Epidermal melanocyte (primary cell): Measurements from ENCODE around the gene HTT-AS.
"Not testable (repeated sequence)": the region's sequence is repeated elsewhere in the genome, so short reads cannot be mapped to it uniquely, and the experiment has no call there.

Source experiments
- DNase-seq: peaks from one replicate; pipeline ENCODE4 v3.0.0; 2011; ENCODE audit warnings: low spot score; ENCODE audit not compliant: insufficient read length

The HTT-AS gene

DNA sequence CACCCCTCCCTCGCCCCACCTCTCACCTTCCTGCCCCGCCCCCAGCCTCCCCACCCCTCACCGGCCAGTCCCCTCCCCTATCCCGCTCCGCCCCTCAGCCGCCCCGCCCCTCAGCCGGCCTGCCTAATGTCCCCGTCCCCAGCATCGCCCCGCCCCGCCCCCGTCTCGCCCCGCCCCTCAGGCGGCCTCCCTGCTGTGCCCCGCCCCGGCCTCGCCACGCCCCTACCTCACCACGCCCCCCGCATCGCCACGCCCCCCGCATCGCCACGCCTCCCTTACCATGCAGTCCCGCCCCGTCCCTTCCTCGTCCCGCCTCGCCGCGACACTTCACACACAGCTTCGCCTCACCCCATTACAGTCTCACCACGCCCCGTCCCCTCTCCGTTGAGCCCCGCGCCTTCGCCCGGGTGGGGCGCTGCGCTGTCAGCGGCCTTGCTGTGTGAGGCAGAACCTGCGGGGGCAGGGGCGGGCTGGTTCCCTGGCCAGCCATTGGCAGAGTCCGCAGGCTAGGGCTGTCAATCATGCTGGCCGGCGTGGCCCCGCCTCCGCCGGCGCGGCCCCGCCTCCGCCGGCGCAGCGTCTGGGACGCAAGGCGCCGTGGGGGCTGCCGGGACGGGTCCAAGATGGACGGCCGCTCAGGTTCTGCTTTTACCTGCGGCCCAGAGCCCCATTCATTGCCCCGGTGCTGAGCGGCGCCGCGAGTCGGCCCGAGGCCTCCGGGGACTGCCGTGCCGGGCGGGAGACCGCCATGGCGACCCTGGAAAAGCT lies at the start of gene HTT-AS, which contains the start of gene HTT:
Gene HTT-AS, minus strand, starts transcription at position 461 of the 768 bp plus-strand sequence.
Gene HTT, plus strand, starts transcription at position 604 of the 768 bp plus-strand sequence. Its CDS starts 145 bp downstream, at position 749.
- peak; percentile 78 for DNase-seq

GRCh38 chr4:3123181-3123671 lies 48.9 kb upstream of the HTT-AS start:
- no peak for DNase-seq

DNA sequence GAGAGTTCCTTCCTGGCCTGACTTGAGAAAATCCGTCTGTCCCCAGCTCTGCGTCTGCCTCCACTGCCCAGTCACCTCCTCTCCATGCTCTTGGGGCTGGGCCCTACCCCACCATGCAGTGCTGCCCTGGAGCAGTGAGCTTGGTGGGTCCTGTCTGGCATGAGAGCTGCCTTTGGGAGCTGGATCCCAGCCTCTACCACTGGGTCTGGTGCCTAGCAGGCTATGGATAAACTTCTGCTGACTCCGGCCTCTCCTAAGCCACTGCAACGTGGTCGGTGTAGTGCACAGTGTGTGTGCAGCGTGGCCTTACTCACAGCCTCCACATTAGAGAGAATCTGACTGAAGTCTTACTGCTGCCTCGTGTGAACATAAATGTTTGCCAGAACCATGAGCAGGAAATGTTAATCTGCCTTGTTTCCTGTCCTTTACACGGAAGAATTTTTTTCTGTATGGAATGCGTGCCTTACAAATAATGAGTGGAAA lies 47.8 kb upstream of the HTT-AS start:
- peak; percentile 57 for DNase-seq

DNA sequence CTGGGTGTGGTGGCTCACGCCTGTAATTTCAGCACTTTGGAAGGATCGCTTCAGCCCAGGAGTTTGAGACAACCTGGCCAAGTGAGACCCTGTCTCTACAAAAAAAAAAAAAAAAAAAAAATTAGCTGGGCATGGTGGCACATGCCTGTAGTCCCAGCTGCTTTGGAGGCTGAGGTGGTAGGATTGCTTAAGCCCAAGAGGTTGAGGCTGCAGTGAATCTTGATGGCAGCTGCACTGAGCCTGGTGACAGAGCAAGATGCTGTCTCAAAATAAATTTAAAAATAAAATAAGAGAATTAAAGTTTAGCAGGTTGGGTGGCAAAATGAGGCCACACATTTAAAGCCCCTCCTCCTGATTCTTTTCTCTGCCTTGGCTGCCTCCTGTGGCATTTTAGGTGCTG lies 47.3 kb upstream of the HTT-AS start:
- no peak for DNase-seq

DNA sequence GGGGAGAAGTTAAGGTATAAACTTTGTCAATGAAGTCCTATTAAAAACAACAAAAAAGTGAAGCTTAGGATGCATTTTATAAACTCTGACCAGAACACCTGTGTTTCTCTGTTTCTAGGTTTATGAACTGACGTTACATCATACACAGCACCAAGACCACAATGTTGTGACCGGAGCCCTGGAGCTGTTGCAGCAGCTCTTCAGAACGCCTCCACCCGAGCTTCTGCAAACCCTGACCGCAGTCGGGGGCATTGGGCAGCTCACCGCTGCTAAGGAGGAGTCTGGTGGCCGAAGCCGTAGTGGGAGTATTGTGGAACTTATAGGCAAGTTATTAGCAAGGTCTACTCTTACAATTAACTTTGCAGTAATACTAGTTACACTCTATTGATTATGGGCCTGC lies 46.8 kb upstream of the HTT-AS start:
- DNase-seq, result no peak

DNA sequence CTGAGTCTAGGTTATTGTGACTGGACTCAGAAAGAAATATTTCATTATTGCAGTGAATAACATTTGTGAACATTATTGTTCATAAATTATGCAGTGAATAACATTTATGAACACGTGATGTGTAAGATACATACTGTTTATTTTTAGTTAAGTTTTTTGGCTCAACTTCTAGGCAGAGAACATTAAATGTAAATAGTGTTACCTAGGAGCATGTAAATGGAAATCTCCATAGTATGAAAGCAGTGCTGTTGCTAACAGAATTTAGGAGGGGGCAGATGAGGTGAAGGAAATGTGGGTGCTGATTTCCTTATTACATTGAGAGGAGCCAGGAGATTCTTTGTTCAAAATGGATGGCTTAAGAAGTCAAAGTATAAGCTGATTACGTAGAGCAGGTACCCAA lies 45.1 kb upstream of the HTT-AS start:
- no peak for DNase-seq

DNA sequence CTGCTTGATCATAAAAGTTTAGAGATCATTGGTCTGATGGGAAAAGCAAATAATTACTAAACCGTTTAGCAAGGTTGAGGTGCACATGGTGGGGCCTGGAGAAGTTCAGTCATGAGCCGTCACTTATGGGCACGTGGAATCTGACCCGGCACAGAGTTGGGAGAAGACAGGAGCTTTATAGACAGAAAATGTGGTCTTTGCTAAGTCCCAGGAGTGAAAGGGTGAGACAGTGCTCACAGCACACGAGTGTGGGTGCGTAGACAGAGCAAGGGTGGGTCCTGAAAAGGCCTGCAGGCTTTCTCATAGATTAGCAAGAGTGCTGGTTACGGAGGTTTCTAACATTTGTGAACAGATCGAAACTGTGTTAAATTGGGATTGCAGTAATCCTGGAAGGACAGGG lies 44.0 kb upstream of the HTT-AS start:
- DNase-seq, result no peak

DNA sequence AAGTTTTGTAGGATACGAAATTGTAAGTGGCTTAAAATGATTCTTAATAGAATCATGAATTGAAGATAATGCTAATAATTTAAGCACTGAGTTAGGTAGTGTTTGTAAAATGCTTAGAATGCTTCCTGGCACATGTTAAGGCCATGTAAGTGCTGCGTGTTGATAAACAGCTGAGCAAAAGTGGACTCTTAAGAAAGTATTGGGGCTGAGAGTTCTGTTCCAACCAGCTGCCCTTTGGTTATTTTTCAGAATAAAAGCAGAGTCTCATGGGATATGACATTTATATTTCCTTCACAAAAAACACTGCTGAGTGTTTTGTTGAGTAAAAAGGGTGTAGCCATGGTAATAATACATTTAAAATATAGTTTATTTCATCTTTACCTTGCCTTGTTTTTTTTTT lies 42.6 kb upstream of the HTT-AS start:
- no peak for DNase-seq

GRCh38 chr4:3115637-3116270 lies 41.4 kb upstream of the HTT-AS start:
- DNase-seq, result no peak

DNA sequence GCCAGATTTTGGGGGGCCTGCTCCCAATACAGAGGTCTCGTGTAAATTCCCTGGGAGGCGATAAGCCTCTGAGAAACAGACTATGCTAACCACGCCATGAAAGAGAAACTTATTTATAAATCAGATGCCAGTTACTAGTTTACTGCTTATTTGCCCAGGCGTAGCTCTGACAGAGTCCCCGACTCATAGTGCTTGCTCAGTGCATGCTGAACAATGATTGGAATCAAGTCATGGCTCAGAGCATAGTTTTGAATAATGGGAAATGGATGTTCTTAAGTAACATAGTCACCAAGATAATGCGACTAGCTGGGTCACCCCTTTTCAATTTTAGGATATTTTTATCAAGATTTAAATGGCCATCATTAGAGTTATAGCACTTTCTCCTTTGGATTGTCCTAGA lies 40.0 kb upstream of the HTT-AS start:
- no peak for DNase-seq

GRCh38 chr4:3112609-3113469 lies 38.5 kb upstream of the HTT-AS start:
- no peak for DNase-seq

DNA sequence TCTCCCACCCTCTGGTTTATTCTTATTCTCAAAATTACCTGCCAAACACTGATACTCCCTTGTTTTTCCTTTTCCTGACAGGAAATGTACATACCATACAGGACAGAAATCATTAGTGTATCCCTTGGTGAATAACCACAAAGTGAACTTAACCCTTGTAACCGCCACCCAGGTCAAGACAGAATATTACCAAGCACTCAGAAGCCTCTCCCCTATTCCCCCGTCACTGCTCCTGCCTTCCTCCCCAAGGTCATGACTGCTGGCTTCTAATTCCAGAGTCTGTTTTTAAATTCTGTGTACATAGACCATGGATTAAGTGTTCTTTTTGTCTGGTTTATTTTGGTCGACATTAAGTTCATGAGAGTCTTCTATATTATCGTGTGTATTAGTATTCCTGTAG lies 37.9 kb upstream of the HTT-AS start:
- no peak for DNase-seq

- DNase-seq, result no peak
These were observed 37.1 kb upstream of the HTT-AS start for GRCh38 chr4:3111461-3111860.

- no peak for DNase-seq
These were observed 33.9 kb upstream of the HTT-AS start for GRCh38 chr4:3108211-3108610.

GRCh38 chr4:3107691-3108121 lies 33.4 kb upstream of the HTT-AS start:
- DNase-seq, result no peak

- no peak for DNase-seq
These were observed 32.9 kb upstream of the HTT-AS start for GRCh38 chr4:3107271-3107670.

DNA sequence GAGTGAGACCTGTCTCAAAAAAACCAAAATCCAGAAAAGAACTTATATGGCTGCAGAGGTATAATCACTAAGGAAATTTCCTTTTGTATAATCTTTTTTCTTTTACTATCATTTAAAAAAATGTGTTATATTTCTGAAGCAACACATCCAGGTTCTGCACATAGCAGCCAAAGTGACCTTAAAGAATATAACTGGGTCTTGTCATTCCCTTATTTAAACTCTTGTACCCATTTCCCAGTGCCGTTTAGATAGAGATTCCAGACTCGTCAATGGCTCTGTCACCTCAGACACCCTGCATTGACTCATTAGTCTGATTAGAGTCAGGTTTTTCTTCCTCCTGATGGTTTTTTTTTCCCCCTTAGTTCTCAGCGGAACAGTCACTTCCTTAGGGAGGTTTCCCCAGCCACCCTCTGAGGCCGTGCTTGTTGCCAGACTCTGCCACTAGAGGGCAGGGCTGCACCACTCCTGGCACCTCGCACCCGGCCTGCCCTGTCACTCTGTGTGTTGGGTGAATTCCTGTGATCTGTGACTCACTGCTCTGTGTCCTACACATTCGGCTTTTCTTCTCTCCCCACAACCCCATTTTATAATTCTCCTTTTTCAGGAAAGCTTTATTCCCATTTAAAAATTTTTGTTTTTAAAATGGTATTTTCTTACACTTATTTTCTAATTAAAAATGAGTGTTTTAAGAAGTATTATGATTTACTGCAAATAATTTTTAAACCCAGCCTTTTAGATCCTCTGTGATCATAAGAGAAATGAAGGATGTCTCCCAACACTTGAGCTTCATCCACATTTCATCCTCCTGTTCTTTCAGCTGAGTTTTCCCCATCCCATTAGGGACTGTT lies 32.2 kb upstream of the HTT-AS start:
- peak; percentile 92 for DNase-seq

DNA sequence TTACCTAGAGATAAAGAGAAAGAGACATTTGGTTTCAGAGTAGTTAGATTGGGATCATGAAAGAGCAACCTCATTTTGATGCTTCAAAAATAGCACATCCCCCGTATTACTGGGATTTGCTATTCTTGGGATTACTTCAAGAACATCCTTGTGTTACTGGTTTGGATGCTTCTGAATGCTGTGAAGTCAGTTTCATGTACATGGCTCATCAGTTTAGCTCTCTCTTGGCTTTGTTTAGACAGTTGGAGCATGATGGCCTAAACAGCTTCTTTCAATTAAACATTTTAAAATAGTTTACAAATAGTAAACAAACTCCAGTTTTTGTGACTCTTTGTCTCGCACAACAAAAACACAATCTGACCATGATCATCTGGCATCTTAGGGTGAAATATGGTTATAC lies 24.0 kb upstream of the HTT-AS start:
- DNase-seq, result peak; percentile 77

GRCh38 chr4:3096202-3096601 lies 21.9 kb upstream of the HTT-AS start:
- no peak for DNase-seq

- not testable (repeated sequence) for DNase-seq
These were observed 20.4 kb upstream of the HTT-AS start for GRCh38 chr4:3094701-3095100.

GRCh38 chr4:3091464-3091863 lies 17.1 kb upstream of the HTT-AS start:
- DNase-seq, result no peak
